HG03354 (cell line): ENCODE data around the gene ARMC10.
"Not testable (repeated sequence)": the region's sequence is repeated elsewhere in the genome, so short reads cannot be mapped to it uniquely, and the experiment has no call there.

Experiments
- ATAC-seq: cut with Tn5 transposase; IDR thresholded peaks from one replicate; pipeline ENCODE4 v1.9.1; 2021; ENCODE audit warnings: mild to moderate bottlenecking; ENCODE audit not compliant: unreplicated experiment, poor library complexity, severe bottlenecking

ARMC10 gene

GRCh38 chr7:103074519-103075336 is at the start of gene ARMC10, which contains the start of gene FBXL13:
Gene ARMC10 (plus strand): TSS chr7:103075140. CDS start chr7:103075273, 133 bp downstream.
Gene FBXL13 (minus strand): TSS chr7:103074796.
- ATAC-seq: peak; percentile 92

- no peak for ATAC-seq
These were observed 49.6 kb upstream of the ARMC10 start for GRCh38 chr7:103025341-103025740.

DNA sequence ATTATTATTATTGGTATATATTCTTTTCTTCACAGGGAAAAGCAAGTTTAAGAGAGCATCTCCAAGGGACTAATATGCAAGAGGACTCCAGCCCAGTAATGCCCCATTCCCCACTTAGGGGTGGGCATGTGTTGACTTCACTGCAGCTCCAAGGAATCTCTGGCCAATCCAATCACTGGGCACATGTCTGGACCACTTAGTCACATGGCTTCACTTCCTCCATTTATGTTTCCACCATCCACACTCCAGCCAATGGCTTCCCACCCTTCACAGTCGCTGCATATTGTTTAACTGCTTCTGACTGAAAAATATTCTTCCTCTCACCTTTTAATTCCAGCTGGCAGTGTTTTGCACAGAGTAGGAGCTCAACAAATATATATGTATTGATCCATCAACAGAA is 43.9 kb upstream of the ARMC10 start:
- no peak for ATAC-seq

- no peak for ATAC-seq
These were observed 43.2 kb upstream of the ARMC10 start for GRCh38 chr7:103031781-103032180.

- not testable (repeated sequence) for ATAC-seq
These were observed 40.6 kb upstream of the ARMC10 start for GRCh38 chr7:103034318-103034717.

GRCh38 chr7:103037476-103037822 is 37.5 kb upstream of the ARMC10 start:
- ATAC-seq: no peak

DNA sequence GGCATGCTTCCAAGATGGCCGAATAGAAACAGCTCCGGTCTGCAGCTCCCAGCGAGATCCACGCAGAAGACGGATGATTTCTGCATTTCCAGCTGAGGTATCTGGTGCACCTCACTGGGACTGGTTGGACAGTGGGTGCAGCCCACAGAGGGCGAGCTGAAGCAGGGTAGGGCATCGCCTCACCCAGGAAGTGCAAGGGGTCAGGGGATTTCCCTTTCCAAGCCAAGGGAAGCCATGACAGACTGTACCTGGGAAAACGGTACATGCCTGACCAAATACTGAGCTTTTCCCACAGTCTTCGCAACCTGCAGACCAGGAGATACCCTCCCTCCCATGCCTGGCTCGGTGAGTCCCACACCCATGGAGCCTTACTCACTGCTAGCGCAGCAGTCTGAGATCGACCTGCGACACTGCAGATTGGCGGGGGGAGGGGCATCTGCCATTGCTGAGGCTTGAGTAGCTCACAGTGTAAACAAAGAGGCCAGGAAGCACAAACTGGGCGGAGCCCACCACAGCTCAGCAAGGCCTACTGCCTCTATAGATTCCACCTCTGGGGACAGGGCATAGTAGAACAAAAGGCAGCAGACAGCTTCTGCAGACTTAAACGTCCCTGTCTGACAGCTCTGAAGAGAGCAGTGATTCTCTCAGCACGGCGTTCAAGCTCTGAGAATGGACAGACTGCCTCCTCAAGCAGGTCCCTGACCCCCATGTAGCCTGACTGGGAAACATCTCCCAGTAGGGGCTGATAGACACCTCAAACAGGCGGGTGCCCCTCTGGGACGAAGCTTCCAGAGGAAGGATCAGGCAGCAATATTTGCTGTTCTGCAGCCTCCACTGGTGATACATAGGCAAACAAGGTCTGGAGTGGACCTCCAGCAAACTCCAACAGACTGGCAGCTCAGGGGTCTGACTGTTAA is 36.9 kb upstream of the ARMC10 start:
- not testable (repeated sequence) for ATAC-seq

GRCh38 chr7:103041815-103042214 is 33.1 kb upstream of the ARMC10 start:
- ATAC-seq: not testable (repeated sequence)

- no peak for ATAC-seq
These were observed 26.1 kb upstream of the ARMC10 start for GRCh38 chr7:103048833-103049232.

- no peak for ATAC-seq
These were observed 23.4 kb upstream of the ARMC10 start for GRCh38 chr7:103051519-103051918.

GRCh38 chr7:103056006-103056405 is 18.9 kb upstream of the ARMC10 start:
- ATAC-seq: not testable (repeated sequence)

DNA sequence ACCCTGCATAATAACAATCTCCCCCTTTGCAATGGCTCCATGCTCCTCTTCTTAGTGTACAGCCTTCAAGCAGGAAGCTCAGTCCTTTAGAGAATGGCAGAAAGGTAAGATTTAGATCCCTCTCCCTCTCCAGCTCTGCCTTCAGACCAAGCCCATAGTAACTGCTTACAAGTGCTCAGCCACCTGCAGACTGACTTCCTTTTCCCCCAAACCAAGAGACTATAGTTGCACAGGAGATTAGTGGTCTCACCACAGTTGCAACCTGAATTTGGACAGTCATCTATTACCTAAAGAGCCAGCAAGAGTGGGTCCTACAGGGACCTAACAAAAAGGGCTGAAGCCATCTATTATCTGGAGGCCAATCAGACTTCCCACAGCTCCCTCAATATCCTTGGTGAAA is 16.8 kb upstream of the ARMC10 start:
- no peak for ATAC-seq

GRCh38 chr7:103059471-103059870 is 15.5 kb upstream of the ARMC10 start:
- no peak for ATAC-seq

DNA sequence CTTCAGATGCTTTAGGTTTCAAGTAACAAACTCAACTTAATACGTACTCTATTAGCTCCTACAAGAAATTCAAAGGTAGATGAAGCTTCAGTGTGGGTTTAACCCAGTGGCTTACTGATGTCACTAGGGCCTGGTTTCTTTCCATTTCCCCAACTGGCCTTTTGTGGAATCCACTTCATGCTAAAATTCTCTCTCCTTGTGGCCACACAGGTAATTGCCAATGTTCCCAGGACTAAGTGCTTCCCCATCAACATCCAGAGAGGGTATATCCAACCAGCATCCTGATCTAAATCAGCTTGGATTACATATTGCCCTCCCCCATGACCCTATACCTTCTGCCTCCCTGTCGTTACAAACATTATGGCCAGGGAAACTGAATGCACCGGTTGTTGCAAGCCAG is 11.0 kb upstream of the ARMC10 start:
- no peak for ATAC-seq

- peak; percentile 63 for ATAC-seq
These were observed 9.3 kb upstream of the ARMC10 start for GRCh38 chr7:103065667-103066066.

DNA sequence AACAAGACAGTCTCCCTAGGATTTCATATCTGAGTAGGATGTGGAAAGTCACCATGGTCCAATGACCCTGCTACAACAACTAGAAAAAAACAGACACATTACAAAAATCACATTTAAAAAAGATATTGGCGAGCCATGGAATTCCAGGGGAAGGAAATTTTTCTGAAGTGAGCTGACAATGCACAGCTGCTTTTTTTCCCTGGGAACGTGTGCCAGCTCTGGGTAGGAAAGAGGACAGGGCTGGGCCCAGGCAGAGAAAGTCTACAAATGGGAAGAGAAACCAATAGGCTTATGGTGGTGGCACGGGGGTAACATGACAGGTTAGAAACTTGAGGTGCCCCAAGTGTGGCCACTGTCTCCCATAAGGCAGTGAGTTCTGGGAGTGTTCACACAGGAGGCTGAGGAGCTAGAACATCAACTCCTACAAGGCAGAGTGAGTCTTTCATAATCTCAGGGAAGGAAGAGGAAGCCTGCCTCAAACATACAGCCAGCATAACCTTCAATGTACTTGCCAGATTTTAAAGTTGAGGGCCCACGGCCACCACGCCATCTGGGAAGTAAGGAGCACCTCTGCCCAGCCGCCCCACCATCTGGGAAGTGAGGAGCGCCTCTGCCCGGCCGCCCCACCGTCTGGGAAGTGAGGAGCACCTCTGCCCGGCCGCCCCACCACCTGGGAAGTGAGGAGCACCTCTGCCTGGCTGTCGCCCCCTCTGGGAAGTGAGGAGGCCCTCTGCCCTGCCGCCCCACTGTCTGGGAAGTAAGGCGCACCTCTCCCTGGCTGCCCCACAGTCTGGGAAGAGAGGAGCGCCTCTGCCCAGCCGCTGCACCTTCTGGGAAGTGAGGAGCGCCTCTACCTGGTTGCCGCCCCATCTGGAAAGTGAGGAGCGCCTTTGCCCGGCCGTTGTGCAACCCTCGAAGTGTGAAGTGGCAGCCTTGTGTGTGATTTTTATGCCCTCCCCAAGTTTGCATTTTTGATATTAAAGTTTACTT is 6.2 kb upstream of the ARMC10 start:
- ATAC-seq: no peak

DNA sequence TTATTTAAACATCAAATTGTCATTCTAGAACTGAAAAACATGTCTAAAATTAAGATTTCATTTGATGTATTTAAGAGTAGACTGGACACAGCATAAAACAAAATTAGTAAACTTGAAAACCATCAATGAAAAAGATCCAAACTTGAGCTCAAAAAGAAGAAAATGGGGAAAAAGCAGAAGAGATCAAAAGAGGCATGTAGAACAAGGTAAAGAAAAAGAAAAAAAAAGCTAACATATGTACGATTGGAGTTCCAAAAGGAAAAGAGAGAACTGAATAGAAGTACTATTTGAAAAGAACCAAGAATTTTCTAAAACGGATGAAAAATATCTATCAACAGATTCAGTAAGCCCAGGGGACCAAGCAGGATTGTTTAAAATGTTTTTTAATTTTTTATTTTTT is 3.9 kb upstream of the ARMC10 start:
- ATAC-seq: no peak

DNA sequence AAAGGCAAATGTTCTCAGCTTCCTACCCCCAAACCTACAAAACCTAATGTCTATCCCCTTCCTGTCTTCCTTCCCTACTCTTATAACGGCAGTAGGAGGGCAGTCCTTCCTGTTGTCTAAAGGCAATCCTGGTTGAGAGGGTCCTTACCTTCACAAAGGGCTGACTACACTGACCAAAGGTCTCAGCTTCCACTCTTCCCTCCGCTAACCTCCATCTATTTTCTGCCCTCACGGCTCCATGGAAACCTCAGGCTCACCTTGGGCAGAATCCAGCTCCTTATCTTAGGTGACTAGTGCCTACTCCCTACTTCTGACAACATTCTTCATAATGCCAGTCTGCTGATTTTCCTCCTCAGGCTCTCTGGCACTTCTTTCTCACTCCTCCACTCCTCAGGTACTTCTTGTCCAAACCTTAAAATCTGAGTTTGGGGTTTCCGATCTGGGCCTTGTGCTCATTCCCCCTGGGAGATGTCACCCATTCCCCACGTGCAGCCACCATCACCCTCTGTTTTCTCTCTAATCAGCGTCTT is 886 bp upstream of the ARMC10 start:
- no peak for ATAC-seq

- ATAC-seq: peak; percentile 65
These were observed 488 bp downstream of the ARMC10 start for GRCh38 chr7:103075337-103075918.
